ENCODE measurements around the gene LOC128125822.
"Not testable (repeated sequence)": the region's sequence is repeated elsewhere in the genome, so short reads cannot be mapped to it uniquely, and the experiment has no call there.

The LOC128125822 gene

DNA sequence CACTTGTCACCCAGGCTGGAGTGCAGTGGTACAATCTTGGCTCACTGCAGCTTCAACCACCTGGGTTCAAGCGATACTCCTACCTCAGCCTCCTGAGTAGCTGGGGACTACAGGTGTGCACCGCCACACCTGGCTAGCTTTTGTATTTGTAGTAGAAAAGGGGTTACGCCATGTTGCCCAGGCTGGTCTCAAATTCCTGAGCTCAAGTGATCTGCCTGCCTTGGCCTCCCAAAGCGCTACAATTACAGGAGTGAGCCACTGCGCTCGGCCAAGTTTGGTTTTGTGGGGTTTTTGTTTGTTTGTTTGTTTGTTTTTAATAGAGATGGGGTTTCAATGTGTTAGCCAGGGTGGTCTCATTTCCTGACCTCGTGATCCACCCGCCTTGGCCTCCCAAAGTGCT is 12.3 kb downstream of the LOC128125822 start:
- no peak for DNase-seq

DNA sequence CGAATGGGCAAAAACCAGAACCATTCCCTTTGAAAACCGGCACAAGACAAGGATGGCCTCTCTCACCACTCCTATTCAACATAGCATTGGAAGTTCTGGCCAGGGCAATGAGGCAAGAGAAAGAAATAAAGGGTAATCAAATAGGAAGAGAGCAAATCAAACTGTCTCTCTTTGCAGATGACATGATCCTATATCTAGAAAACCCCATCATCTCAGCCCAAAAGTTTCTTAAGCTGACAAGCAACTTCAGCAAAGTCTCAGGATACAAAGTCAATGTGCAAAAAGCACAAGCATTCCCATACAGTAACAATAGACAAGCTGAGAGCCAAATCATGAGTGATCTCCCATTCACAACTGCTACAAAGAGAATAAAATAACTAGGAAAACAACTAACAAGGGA is 13.4 kb downstream of the LOC128125822 start:
- DNase-seq, result not testable (repeated sequence)

DNA sequence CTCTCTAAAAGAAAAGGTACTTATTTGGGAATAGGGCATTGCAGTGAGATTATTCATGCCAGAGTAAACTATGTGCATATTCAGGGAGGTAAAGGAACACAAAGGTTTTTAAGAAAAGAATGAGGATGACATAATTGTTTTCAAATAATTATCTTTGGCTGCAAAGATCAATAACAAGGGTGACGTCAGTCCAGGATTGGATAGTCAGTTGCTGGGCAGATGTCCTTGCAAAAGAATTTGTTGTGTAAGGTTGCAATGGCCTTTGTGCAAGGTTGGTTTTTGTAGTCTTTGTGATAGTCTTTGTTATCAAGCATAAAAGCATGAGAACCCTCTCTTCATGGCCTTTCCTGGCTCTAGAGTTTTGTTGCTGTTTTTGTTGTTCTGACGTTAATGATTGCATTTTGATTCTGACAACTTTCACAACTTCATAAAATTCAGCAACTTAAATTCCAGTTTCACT is 17.7 kb downstream of the LOC128125822 start:
- no peak for DNase-seq

DNA sequence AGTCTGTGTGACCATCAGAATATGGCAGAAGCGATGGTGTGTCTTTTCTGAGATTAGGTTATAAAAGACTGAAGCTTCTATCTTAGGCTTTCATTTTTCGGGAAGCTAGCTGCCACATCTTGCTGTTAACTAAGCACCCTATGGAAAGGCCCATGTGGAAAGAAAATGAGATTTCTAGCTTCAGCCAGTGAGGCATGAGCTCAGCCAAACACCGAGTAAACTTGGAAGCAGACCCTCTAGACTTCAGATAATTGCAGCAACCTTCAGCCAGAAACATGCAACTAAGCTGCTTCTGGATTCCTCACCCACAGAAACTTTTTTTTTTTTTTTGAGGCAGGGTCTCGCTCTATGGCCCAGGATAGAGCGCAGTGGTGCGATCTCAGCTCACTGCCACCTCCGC is 20.6 kb downstream of the LOC128125822 start:
- no peak for DNase-seq

DNA sequence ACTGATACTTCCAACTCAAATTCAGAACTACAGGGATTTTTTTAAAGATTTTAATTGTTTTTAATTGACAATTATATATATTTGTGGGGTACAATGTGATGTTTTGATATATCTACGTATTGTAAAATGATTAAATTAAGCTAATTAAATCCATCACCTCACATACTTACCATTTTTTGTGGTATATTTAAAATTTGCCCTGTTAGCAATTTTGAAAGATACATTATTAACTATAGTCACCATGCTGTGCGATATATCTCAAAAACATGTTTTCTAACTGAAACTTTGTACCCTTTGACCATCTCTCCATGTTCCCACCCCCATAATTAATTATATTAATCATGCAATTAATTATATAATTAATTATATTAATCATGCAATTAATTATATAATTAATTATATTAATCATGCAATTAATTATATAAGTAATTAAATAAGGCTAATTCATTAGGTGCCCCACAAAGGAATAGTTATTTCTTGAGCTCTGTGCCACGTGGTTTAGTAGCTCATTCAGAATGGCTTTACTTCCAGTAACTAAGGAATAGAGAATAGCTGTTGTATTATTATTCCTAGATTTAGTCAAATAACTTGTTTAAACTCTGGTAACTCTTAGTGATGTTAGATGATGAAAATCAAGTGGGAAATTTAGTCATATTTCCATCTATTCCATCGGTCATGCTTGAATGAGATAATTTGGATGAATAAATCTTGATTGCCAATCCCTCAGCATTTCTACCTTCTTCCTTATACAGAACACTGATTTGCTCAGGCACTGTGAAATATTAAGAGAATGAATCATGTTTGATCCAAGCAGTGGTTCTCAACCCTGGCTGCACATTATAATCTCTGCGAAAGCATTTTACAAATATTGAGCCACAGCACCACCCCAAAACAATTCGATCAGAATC is 25.1 kb downstream of the LOC128125822 start:
- no peak for DNase-seq

DNA sequence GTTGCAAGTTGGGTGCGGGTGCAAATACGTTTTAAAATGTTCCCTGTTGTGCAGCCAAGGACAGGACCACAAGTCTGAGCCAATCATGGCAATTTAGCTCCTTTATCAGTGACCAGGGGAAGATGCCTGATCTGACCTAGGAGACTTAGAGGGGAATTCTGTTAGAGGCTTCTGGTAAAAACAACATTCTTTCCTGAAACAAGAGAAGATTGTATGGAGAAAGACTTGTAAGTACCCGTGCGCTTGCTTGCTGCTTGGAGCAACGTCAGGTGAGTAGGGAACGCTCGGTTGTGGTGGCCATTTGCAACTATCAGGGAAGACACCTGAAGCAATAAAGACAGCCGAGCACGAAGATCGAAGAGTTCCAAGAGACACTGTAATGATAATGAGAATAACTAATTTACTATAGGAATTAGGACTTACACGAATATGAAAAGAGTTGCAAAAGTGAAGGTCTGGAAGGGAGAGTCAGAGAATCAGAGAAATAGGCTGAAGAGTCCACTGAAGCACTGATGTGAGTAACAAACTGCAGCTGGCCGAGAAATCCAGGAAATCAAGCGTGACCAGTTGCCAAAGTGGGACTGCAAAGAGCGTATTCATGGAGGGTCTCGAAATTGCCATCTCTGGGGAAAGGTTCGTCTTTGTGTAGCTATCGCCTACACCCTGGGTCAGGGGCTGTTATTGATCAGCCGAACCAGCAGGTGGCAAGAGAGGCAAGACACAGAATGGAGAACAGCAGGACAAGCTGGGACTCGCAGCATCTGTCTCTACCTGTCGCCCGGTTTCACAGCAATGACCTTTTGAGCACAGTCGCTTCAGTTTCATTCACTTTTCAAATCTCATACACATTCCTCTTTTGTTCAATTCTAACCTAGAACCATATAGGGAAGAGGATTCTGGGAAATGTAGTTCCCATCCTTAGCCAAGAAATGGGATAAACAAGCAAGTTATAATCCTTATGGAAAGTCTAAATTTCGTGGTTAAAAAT is 26.1 kb downstream of the LOC128125822 start:
- peak; percentile 75 for DNase-seq

DNA sequence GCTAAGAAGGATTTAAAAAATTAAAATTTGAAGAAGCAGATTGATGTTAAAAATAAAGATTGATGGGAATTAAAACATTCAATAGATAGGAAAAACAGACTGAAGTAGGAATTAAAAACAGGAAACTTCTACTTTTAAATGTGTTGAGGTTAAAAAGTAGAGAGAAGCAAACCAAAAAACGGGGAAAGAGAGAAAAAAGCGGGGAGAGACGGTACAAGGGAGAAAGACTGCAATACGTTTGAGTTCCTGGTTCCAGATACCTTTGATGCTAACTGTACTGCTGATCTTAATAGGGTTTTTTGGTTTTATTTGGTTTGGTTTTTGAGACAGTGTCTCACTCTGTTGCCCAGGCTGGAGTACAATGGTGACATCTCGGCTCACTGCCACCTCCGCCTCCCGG is 27.0 kb downstream of the LOC128125822 start:
- no peak for DNase-seq

DNA sequence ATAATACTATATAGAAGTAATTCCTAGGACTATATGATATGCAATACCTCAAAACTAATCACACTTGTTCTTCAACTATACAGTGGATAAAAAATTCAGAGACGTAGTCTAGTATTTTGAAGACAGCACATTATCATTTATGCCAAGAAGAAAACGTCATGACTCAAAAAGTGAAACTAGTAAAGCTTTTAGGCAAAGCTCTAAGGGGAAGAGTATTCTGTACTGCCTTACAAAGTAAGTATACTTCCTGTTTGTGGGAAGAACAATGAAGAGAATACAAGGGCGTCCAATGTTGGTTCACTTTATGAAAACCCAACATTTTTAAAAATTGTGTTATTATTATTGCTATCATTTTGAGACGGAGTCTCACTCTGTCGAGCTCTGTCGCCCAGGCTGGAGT is 27.9 kb downstream of the LOC128125822 start:
- DNase-seq, result no peak

DNA sequence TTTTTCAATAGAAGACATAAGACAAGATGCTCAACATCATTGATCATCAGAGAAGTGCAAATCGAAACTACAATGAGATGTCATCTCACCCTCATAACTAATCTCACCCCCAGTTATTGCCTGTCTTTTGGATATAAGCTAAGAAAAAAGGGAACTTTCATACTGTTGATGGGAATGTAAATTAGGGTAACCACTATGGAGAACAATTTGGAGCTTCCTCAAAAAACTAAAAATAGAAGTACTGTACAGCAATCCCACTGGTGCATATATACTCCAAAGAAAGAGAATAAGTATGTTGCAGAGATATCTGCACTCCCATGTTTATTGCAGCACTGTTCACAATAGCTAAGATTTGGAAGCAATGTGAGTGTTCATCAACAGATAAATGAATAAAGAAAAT is 37.0 kb downstream of the LOC128125822 start:
- DNase-seq, result no peak

DNA sequence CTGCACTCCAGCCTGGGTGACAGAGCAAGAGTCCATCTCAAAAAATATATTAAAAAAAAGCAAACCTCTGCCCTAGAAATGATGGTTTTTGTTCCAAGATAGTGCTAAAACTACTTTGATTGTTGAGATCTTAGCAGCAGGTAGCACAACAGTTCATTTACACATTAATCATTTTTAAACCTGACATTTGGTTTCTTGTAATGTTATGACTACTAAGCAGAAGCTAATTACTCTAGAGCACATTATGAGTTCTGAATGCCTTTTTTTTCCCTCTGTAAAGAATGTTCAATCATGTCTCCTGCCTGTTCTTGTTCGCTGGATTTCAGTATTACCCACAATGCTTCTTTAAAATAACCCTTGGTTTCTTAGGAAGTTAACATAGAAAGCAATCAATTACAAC is 38.7 kb downstream of the LOC128125822 start:
- DNase-seq, result no peak

DNA sequence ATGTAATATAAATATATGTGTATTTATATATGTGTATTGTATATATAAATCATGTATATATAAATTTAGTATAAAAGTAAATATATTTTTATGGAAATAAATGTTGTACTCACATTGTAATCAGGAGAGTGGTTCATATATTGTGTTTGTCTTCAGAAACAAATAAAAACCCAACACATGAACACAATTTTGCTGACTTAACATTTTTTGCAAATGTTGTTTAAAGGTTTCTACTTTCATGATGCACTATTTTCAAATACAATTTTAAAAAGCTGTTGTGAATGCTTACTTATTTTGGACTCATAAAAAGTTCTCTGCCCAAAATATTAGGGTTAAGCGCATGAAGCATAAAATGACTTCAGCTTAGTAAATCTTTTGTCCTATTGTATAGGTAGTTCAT is 39.3 kb downstream of the LOC128125822 start:
- no peak for DNase-seq

DNA sequence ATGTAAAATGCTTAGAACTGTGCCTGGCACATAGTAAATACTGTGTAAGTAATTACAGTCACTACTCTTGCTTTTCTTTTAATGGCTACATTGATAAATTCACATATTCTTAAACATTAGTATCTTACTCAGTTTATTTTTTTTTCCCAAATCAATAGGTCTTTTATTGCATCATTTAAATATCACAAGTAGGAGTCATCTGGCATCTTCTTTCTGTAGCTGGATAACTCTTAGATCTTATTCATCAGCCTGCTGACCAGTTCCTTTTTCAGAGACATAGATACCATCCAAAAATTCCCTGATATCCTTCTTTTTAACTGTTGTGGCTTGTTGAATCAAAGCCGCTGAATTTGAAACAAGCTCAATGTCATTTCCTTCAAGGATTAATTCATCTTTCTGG is 43.3 kb downstream of the LOC128125822 start:
- no peak for DNase-seq
